SIG-M5 (cell line): ENCODE results near the gene ZBED2.

Experiments
- DNase-seq: peaks from one replicate; lab custom pipeline; 2025; lab: John Stamatoyannopoulos, UW

ZBED2 gene

DNA sequence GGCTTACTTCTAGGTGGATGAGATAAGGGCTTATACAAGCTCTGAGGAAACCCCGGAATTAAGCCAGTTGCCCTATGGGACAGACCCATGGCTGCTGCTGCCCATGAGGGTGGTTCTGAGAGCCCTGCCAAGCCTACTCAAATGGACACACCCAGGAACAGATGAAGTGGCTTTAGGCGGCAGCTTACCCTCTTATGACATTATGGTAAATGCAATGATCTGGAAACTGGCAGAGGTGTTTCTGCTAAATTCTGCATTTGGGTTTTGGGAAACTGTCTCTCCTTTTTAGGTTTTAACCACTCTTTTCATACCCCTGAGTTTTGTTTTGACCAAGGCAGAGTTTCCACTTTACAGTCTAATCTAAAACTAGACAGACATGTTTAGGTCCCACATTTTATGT is 9.0 kb upstream of the ZBED2 start:
- DNase-seq: no peak

DNA sequence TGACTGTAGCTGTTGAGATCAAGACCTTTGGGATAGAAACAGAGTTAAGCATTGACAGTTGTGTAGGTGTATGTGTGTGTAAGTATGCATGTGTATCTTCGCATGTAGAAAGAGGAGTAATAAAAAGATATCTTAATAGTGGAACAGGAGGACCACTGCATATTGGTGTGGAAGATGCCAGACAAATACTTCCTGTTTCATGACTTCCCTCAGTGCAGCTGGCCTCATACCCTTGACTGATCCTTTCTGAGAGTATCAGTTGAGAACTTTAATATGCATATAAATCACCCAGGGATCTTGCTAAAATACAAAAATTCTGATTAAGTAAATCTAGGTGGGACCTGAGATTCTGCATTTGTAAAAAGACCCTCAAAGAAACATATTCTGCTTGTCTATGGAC is 8.5 kb upstream of the ZBED2 start:
- DNase-seq: no peak

DNA sequence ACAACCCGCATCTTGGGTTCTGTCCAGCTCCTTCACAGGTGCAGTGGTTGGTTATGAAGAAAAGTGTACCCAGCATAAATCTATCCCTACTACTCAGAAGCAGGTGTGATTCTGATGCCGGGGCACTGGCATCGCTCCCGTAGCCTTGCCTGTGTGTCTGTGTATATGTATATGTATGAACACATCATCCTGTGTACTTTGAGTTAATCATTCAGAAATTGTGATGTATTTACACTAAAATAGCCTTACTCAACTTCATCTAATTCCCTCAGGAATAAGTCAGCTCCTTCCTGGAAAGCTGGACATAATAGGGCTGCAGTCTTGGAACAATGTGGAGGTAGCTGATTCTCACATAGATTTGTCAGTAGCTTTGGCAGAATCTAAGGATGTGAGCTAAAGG is 6.7 kb upstream of the ZBED2 start:
- DNase-seq: no peak

DNA sequence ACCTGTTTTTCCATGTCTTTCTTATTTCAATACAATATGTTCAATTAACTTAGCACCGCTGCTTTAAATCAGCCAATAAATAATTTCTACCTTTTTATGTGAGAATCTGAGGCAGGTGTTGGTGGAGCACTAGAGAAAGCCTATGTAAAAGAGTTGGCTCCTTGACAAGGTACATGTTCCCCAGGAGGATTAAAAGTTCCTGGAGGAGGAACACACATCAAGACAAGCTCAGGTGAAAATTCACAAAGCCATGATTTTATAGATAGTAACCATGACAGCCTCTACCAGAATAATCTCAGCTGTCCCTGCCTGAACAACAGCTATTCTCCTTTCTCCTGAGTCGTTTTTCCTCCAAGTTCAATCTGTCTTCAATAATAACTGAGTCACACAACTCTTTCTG is 3.4 kb upstream of the ZBED2 start:
- DNase-seq: no peak

DNA sequence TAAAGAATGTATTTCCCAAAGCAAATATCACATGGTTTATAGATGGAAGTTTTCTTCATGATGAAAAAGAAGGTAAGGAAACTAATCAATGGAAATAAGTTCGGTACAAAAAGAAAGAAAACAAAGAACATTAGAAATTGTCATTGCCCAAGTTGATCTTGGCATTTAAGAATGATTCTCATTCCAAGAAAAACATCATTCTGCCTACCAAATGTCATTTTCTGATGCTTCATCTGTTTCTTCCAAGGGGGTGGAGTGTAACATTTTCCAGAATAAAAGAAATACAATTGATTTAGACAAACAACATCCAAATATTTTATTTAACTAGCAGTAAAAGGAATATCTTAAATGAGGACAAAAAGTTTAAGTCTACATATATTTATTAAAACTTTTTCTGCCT is 3.0 kb upstream of the ZBED2 start:
- DNase-seq: no peak

DNA sequence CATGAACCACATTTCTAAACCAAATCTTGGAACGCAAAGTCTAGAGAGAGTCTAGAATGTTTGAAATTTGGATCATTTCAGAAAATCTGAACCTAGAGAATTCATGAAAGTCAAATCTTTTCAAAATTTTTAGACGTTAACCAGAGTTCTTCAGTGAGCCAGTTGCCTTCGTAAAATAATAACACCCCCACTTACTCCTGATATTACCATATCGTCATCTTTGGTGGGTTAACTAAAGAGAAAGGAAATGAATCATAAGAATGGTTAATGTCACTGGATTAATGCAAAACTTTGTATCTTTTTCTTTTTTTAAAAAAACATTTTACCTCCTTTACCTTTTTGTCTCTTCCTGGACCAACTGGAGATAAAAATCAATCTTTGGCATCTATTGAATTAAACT is 1.2 kb upstream of the ZBED2 start:
- DNase-seq: no peak

DNA sequence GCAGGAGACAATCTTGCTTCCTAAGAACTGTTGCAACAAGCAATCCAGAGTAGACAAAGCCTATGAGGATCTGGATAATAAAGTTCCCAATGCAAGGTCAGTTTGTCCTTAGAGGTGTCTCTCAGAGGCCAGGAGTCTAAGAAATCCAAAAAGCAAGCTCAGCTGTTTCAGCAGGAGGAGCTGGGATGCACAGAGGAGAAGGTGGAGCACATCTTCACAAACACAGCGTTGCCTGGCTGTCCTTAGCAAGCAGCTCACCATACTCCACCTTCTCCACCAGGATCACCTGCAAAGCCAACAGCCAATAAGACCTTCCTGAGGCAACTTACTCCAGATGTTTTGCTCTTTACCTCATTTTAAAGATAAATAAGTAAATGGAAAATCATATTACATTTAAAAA is 365 bp downstream of the ZBED2 start:
- DNase-seq: no peak

DNA sequence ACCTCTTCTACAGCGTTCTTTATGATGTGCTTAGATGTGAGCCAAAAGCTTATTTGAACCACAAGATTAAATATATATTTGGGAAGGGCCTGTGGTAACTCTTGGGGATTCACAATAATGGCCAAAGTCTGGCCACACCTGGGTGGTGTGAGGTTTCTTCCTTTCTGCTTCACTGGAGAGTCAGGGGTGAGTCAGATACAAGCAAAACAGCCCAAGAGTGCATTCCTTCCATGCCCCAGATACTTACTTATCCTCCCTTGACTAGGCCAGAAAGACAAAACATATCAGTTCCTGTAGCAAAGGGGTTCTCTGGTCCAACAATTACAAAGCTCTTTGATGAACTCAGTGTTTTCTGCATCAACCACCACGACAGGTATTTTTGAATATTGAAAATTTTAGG is 941 bp downstream of the ZBED2 start:
- no peak for DNase-seq

DNA sequence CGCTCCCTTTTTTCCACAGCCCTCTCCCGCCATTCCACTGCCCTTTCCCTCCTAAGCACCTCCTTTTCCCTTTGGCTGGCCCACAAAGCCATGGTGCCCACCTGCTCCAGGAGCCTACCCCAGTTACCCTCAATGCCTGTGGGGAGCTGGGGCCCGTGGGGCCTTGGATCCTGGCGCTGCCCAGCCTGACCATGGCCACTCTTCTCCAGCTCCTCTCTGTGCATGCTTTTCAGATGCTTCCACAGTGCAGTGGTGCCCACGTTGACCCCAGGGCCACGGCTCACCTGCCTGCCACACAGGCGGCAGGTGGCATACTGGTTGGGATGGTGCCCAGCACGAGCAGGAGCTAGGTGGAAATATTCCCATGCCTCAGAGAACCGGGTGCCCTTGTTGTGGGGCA is 1.5 kb downstream of the ZBED2 start:
- DNase-seq: no peak

DNA sequence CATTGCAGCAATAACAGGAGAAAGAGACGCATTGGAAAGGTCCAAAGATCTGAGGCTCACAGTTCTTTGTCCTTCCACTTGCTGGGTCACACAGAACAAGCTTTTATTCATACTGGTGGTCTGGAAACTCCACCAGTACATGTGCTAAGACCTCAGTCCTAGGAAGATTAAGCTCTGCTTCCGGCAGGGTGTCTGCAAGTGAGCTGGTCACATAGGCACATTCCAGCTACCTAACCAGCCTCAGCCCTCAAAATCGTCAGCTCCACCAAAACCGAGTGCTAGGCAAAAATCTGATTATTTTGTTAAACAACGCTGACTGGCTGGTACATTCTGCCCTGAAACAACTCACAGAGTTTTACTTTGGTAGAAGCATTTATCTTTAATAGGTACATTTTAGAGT is 2.2 kb downstream of the ZBED2 start:
- DNase-seq: no peak

DNA sequence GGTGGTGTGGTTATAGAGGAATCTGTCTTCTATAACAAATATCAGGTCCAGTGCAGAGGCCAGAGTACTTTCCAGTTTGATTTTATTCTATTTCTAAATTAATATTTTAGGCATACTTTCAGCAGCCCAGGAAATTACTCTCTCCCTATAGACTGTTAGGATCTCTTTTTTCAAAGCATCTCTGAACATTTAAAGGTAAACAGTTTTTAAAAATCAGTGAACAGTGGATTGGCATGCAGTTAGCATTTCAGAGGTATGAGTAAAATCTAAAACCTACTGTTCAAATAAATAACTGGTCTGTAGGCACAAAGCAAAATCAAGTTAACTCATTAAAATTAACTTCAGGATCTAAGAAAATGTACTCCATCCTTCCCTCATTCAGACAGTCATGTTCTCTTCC is 3.0 kb downstream of the ZBED2 start:
- no peak for DNase-seq

DNA sequence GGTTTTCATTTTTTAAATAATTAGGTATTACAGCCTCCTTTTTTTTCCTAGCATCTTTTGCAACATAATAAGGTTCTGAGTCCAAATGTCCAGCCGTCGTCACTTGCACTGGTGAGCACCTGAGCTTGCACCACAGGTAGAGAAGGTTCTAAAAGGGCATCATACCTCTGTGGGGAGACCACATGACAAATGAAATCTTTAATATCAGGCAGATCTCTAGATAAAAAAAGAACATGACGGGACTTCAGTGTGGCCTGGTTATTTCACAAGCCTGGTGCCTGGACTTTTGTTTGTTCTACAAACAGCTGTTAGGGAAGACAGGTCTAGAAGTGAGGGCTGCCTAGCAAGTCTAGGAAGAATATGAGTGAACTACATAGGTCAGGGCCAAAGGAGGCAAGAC is 3.6 kb downstream of the ZBED2 start:
- no peak for DNase-seq

DNA sequence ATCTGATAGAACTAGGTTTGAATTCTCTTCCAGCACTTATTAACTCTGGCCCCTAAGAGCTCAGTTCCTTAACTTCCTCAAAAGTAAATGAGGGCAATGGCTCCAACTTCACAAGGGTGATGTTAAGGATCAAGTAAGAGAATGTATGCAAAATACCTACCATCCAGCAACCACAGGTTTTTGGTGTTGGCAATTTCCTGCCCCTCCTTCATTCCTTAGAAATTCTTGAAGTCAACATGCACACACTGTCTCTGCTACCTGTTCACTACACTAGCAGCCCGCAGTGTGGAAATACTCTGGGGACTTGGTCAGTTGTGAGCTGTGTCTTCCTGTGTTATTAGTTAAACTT is 5.0 kb downstream of the ZBED2 start:
- no peak for DNase-seq

DNA sequence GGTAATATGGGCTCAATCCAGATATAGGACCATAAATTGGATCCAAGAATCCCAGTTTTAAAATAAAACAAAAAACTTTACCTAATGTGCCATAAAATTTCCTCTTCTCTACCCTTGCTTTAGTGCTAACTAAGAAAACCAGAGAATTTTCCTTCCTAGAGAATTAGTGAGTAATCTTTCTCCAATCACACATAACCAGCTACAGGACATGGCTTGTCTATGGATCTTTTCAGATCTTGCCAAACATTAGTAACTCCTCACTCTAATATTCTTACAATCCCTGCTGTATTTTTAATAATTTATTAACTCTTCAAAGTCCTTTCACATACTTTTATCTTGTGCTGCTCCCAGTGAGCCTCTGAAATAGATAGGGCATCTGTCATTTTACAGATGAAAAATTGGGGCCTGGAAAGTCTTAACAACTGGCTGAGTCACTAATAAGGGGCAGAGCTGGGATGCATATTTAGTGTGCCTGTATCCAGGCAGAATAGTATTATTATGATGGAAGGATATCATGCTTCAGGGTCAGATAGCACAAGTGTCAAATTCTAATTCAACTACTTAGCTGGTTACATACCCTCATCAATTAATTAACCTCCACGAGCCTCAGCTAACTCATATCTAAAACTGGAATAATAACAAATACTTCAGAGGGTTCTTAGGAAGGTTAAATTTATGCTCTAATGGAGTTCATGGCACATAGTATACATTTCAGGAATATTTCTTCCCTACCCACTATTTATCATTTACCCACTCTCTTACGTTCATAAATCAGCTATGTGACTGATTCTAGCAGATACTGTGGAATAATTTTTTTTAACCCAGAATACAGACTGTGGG is 5.6 kb downstream of the ZBED2 start:
- DNase-seq: no peak

DNA sequence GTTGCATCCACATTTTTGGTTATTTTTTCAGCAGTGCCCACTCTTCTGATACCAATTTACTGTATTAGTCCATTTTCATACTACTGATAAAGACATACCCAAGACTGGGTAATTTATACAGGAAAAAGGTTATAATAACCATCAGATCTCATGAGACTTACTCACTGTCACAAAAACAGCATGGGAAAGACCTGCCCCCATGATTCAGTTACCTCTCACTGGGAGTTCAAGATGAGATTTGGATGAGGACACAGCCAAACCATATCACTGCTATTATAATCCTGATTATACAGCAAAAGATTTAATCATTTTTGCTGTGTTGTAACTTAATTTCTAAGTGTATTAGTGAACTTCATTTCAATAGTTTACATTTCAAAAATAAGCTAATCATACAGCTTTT is 6.6 kb downstream of the ZBED2 start:
- no peak for DNase-seq

DNA sequence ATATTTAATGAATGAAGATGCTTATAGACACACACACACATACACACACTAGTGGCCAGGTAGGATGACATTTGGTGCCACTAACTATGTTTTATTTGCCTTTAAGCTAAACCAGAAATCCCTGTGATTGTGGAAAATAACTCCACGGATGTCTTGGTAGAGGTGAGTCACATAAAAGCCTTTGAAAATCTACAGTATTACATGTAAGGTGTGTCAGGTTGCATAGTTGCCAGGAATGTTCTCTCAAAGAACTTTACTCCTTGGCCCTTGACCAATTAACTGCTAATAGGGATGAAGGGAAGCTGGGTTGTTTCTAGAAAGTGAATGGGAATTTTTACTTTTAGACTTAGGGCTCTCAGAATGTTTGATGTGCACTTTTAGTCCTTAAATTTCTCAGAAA is 9.9 kb downstream of the ZBED2 start:
- no peak for DNase-seq

DNA sequence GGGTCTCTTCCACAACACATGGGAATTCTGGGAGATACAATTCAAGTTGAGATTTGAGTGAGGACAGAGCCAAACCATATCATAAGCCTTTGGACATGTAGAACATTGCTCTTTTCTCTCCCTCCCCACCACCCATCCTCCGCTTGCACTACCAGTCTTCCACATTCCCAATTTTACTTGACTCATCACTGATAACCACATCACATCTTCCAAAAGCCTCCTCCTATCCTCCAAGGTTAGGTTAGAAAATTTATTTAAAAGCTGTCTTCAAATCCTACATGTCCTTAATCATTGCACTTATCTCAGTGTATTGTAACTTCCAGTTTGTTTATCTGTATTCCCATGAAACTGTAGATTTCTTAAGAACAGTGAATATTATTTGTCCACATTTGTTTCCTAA is 10.4 kb downstream of the ZBED2 start:
- no peak for DNase-seq

DNA sequence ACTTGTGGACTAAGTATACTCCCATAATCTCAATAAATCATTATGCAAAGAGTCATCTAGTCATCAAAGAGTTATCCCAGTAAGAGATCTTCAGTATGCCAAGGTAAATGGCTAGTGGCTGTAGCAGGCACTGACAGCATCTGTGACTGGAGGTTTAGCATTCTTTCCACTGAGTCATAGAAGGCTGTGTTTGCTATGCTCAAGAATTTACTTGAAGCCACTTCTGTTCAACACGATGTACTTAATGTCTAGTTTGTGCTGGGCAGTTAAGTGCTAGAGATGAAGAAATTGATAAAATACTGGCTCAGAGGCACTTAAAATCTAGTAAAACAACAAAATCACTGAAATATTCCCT is 13.0 kb downstream of the ZBED2 start:
- no peak for DNase-seq

DNA sequence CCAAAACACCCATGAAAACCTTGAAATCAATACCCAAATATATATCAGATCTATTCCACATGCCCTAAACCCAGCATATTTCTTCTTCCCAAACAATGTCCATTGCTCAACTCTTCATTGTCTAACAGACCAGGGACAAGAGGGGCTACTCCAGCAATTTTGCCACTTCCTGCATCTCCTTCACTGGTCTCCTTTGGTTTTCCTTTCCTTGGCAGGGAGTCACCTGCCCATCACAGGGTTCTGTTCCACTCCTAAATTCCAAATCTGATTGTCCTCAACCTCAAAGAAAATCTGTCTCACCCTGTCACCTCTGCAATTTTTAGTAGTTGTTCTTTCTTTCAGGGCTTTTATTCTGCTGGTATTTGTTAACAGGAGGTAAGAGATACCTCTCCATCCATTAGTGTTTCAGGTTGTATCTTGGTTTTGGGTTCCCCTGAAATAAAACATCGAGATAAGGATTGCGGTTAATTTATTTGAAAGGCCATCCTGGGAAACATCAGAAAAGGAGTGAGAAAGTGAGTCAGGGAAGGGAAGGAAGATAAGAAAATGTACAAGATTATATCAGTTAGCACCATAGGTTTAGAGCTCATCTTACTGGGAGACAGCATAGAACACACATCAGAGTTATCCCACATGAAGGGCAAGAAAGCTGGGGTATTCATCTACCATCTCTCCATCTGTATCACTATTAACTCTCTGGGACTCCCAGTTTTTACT is 13.6 kb downstream of the ZBED2 start:
- DNase-seq: no peak

DNA sequence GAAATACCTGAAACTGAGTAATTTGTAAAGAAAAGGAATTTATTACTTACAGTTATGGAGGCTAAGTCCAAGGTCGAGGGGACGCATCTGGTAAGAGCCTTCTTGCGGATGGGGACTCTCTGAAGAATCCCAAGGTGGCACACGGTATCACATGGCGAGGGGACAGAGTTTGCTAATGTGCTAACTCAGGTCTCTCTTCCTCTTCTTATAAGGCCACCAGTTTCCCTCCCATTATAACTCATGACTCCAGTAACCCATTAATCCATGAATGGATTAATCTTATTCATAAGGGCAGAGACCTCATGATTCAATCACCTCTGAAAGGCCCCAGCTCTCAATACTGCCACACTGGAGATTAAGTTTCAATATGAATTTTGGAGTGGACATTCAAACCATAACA is 15.7 kb downstream of the ZBED2 start:
- no peak for DNase-seq

DNA sequence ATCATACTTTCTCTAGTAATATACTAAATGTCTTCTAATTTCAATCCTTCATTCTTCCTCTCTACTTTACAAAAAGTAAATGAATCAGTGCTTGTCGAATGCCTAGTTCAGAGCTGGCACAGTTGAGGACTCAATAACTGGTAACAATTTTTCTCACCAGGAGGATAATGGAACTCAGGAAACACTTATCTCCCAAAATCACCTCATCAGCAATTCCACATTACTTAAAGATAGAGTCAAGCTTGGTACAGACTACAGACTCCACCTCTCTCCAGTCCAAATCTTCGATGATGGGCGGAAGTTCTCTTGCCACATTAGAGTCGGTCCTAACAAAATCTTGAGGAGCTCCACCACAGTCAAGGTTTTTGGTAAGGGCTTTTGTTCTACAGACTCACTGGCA is 16.3 kb downstream of the ZBED2 start:
- no peak for DNase-seq

DNA sequence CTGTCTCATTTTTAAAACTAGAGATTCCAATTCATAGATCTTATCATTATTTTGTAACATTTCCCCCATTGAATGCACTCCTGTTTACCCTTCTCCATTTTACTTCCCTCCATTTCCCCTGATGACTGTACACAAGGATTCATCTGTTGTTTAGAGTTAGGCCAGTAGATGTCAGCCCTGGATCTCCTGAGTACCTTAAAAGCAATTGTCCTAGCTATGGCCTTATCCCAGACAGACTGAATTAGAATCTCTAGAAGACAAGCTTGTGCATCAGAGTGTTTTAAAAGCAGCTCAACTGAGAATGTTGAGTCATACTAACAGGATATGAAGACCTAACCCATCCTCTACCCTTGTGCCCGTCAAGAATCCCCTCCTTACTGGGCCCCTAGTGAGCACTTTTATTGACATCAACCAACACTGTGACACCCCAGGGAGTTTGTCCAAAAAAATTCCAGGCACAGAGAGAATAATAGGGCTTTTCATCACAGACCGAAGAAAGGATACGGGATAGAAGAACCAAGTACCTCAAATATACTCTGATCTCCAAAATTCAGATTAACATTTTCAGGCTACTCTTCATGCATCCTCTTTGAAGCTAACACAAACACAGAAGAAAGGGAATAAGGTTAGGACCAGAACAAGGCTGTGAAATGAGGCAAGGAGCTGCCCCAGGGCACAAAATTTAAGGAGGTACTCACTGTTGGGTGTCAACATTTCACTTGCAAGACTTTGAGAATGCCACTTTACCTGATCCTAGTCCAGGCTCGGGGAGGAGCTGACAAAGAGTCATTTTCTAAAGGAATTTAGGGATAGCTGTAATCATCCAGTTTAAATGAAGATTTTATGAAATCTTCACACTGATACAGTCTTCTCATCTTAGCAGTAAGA is 17.1 kb downstream of the ZBED2 start:
- no peak for DNase-seq

DNA sequence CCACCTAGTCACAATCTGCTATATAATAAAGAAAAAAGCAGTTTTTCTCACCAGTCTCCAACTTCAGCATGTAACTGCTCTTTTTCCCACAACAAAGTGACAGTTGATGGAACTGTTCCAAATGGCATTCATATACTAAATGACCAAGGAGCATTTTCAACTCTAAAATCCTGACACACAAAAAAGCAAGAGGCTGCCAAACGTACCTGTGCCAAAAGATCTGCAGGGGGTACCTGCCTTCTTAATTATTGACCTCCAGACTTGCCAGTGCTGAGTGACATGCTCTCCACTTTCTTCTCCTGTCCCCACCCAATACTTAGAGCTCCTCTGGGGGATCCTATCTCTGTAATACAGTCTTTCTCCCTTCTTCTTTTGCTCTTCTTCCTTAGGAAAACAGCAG is 18.0 kb downstream of the ZBED2 start:
- no peak for DNase-seq
